Right ventricle myocardium inferior (tissue), 1 donor: ENCODE data around the gene ENAH. TPM values are rescaled to one million over a fixed set of nuclear protein-coding genes. Genes with fewer than 3 reads are reported as not detected.
"Not testable (repeated sequence)": the region's sequence is repeated elsewhere in the genome, so short reads cannot be mapped to it uniquely, and the experiment has no call there.

Source experiments
- ATAC-seq: fragments of 200-7000 bp; cut with Tn5 transposase; one replicate; pipeline ENCODE4 v1.9.1; 2020; ENCODE audit warnings: mild to moderate bottlenecking, moderate library complexity
- DNase-seq: peaks from one replicate; pipeline ENCODE4 v3.0.0; 2021; ENCODE audit errors: missing footprints
- intact Hi-C: fragments of 100-400 bp; cut with DNase I; formaldehyde crosslinking; loops from one replicate; pipeline ENCODE4 v1.11.0; 2022
- total RNA-seq: library from RNA; stranded (reverse); fragmentation: NEBNext Ultra II Directional; extraction: Animal tissue kit (Norgen Biotek cat#: 25700); gene quantifications from one replicate; pipeline ENCODE4 v1.2.1, GENCODE V29; 2021
- donor health status: DM: no; HTN: yes; CAD: no; lungs with severe emphysema.

The ENAH gene
- total RNA-seq, 1 donor from 2014 or later, result 80.0 TPM

DNA sequence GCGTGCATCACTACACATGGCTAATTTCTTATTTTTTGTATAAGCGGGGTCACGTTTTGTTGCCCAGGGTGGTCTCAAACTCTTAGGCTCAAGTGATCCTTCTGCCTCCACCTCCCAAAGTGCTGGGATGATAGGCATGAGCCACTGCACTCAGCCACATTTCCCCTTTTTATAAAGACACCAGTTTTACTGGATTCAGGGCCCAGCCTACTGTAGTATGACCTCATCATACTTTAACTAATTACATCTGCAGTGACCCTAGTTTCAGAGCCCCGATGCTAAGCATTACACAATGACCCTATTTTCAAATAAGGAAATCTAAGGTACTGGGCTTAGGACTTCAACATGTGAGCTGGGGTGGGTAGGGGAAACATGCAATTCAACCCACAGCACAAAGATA, 31.8 kb upstream of the ENAH start:
- ATAC-seq (no peak), DNase-seq (no peak)

DNA sequence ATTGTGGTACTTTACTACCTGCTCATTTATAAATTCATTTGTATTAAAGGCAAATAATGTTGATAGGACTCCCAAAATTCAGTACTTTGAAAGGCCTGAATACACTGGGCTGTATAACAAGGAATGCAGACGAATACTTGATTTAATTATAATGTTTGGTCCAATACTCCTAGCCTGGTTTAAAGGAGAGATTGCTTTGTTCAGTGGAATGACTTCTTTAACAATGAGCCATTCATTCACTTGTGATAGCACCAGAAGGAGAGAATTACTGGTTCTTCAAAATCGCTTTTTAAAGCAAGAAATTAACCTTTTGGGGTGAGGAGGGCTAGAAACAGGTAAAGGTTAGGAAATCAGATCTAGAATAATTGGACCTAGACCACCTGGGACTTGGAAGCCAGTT, 28.3 kb upstream of the ENAH start:
- intact Hi-C loops, result no loop called here
- no peak for ATAC-seq

More for the DNA sequence above, 31.8 kb upstream of the ENAH start:
- intact Hi-C loops, result no loop called here

DNA sequence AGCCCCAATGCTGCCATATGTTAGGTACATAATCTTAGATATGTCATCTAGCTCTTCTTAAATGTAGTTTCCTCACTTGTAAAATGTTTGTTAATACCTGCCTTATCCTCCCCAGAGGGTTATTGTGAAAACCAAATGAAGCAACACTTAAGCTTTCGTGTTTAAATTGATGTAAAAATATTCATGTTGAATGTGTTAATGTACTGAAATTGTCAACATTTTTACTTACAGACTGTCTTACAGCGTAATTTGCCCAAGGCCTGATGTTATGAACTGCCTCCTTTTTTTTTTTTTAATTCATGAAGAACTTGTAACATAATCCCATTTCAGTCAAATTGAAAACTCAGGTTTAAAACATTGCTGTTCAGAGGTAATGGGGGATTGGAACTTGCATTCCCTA, 25.6 kb upstream of the ENAH start:
- no peak for DNase-seq
- no peak for ATAC-seq
- intact Hi-C loops, result no loop called here

More for the DNA sequence above, 28.3 kb upstream of the ENAH start:
- no peak for DNase-seq

DNA sequence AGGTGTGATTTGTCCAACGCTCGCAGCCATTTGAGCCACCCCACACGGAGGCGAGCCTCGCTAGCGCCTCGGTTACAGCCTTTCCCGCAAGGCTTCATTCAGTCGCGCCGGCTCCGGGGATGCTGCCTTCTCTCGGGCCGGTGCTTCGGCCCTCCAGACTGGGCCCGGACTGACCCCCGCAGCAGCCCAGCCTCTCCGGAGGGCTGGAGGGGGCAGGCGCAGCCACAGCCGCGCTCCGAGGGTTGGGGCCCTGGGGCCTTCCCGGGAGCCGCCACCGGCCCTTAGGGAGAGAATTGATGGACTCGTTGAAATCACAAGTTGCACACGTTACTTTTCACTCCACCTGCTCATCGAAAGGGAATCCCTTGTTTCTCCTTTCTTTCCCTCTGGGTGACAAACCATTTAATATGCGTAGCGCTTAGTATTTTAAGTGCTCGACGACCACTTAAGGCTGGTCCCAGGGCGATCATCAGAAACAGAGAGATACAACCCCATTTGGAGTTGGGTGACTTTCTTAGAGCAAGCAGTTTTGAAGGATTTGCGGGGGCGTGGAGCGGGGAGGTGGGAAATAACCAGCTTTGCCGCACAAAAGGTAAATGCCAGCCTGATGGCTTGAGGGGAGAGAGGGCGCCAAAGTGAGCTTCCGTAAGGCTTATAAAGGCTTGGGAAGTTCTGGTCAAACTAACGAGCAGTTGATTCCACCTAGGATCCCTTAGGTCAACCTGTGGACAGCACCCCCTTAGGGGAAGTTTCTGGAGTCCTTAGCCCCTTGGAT, 24.6 kb upstream of the ENAH start:
- DNase-seq (no peak), ATAC-seq (no peak)
- intact Hi-C loops, result no loop called here

DNA sequence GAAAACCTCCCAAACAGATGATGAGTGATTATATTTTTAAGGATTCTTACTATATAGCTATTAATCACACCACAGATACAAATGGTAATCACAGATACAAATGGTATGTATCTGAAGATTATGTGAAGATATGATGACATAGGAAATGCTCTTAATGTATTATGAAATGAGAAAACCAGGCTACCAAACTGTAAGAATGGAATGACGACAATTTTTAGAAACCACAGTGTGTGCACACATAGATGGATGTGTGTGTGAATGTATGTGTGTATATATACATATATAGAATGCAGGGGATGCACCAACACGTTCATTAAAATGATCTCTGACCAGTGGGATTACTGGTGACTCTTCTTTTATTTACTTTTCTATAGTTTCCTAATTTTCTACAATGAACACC, 21.5 kb upstream of the ENAH start:
- DNase-seq (no peak), ATAC-seq (no peak)

DNA sequence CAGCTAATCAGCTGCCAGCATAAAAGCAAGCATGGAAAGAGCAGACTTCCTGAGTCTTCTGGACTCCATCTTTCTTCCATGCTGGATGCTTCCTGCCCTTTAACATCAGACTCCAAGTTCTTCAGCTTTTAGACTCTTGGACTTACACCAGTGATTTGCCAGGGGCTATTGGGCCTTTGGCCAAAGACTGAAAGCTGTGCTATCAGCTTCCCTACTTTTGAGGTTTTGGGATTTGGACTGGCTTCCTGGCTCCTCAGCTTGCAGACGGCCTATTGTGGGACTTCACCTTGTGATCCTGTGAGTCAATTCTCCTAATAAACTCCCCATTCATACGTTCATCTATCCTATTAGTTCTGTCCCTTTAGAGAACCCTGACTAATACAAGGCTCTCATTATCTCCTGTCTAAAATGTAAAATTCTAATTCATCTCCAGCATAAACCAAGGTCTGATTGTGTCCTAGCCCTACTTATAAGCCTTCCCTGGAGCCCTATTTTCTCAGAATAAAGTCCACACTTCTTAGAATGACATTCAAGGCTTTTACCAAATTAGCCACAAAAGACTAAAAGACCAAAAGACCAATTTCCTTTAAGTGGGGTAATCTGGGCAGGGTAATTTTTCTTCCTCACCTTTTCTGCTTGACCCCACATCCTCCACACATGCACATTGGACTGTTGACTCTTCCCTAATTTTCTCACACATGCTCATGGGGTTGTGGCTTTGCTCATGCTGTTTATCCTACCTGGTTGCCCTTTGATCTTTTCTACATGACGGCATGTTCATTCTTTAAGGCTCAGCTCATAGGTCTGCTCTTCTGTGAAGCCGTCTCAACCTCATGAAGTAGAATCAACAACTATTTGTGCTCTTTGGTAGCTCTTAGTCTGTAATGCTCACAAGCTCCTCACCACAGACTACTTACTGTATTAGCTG, 18.1 kb upstream of the ENAH start:
- ATAC-seq, result no peak
- no peak for DNase-seq
- intact Hi-C loops, result no loop called here

More for the DNA sequence above, 21.5 kb upstream of the ENAH start:
- intact Hi-C loops, result no loop called here

DNA sequence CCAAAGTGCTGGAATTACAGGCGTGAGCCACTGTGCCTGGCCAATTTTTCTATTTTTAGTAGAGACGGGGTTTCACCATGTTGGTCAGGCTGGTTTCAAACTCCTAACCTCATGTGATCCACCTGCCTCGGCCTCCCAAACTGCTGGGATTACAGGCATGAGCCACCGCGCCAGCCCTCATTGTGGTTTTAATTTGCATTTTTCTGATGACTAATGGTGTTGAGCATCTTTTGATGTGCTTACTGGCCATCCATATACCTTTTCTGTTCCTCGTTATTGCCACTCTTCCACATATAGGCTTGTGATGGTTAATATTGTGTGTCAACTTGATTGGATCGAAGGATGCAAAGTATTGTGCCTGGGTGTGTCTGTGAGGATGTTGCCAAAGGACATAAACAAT, 17.4 kb upstream of the ENAH start:
- ATAC-seq (no peak), DNase-seq (no peak)
- intact Hi-C loops, result no loop called here

DNA sequence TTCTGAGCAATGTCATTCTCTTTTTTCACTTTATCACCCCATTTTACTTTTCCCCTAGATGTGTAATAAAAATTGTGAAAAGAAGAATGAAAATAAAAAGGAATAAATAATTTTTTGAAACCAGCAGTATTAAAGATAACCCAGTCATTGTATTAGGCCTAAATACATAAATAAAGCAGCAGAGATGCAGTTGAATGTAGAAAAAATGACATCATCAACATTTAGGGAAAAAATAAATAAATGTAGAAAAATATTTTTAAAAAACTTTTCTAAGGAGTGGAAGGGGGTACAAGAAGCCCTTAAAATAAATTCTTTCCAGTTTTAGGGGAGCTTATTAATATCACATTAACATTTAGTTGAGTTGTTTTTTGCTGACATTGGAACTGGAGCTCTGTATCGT, 15.3 kb upstream of the ENAH start:
- ATAC-seq (no peak), DNase-seq (no peak)
- intact Hi-C loops, result no loop called here

DNA sequence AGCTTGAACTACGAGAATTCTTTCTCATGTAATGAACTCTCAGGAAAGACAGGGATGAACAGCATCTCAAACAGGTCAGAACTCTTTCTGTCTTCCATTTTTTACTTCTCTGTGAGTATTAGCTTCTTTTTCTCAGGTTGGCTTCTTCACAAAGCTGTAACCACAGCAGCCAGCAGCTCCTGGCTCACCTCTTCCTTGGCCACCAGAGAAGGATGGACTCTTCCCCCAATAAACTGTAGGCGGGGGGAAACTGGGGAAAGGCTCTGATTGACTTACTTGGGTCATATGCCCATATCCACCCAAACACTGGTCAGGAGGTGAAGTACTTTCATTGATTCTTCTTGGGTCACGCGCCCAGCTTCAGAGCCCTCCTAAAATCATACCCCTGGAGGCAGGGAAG, 14.4 kb upstream of the ENAH start:
- intact Hi-C loops, result no loop called here
- DNase-seq (no peak), ATAC-seq (no peak)

DNA sequence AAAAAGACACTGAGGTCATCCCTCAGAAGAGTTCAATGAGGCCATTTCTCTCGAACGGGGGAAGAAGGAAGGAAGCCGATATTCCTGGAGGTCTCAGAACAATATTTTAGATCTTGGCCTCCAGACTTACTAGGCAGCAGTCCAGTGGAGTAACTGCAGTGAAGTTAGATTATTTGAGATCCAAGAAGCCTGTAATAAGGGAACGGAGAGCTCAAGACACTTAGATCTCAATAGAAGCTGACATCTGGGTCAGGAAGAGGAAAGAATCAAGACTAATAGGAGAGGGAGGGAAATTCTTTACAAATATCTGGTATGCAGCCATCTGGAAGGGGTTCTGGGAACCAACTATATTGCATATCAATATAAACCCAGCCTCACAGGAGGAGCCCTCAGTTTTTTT, 13.6 kb upstream of the ENAH start:
- no peak for DNase-seq
- intact Hi-C loops, result no loop called here
- ATAC-seq, result no peak

DNA sequence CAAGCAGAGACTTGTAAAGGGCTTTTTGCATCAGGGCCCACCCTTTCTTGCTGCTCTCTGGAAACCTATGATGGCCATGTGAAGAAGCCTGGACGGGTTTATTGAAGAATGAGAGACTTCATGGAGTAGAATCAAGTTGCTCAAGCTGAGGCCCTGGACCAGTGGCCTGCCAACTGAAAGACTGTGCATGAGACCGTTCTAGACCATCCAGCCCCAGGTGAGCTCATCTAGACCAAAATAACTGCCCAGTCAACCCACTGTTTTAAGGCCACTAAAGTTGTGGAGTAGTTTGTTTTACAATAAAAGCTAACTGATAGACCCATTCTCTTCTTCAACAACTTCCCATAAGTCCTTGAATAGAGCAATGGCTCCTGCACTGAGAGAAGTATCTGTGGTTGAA, 11.8 kb upstream of the ENAH start:
- ATAC-seq (no peak), DNase-seq (no peak)
- intact Hi-C loops, result no loop called here

DNA sequence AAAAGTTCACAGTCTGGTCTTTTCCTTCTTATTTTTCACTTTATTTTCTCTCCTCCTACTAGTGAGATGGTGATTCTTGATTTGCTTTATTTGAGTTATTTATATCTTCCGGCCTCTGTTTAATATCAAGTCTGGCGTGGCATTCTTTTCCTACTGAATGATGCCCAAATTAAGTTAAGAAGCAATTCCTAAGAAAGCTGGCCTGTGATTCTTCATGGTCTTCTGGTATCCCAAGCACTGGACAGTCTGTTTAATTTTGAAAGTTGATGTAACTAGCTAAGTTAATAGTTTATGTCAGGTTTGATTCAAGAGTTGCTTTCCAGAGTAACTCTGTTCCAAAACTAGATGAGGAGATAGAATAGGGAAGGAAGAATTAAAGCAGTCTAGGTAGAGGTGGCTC, 9.2 kb upstream of the ENAH start:
- intact Hi-C loops, result no loop called here
- DNase-seq (no peak), ATAC-seq (no peak)

DNA sequence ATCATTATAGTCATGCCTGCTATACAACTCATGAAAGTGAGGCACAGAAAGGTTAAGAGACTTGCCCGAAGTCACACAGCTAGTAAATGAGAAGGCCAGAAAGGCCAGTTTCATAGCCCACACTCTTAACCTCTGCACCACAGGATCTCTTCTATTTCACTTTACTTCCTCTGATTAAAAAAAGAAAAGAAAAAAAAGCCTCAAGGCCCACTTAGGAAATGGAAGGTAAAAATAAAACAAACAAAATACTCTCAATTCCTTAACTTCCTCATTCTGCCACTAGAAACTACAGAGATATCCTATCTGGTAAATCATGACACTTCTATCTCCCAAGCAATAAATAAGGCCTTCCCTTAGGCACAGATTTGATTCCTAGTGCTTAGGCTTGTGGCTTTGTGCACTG, 7.6 kb upstream of the ENAH start:
- no peak for ATAC-seq
- no peak for DNase-seq
- intact Hi-C loops, result no loop called here

DNA sequence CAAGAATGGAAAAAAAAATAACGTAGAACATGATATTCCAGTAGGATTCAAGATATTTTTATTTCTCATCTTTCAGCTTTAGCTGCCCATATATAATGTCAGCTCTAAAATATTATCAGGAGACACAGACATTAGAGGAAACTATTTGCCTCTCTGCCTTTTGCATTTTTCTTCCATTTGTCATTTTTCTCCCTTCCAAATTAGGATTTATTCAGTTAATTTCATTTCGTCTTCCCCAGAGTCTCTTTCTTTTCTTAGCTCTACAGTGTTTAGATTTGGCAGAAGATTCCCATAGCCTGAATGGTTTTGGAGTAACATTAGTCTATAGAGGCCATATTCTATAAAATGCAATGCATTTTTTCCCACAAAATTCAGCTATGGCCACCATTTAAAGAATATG, 5.1 kb upstream of the ENAH start:
- DNase-seq, result no peak
- intact Hi-C loops, result loop anchor here (10.0 kb wide), 1 partner anchor 267 kb away; the partner anchor contains the start of gene PYCR2
- ATAC-seq, result no peak

DNA sequence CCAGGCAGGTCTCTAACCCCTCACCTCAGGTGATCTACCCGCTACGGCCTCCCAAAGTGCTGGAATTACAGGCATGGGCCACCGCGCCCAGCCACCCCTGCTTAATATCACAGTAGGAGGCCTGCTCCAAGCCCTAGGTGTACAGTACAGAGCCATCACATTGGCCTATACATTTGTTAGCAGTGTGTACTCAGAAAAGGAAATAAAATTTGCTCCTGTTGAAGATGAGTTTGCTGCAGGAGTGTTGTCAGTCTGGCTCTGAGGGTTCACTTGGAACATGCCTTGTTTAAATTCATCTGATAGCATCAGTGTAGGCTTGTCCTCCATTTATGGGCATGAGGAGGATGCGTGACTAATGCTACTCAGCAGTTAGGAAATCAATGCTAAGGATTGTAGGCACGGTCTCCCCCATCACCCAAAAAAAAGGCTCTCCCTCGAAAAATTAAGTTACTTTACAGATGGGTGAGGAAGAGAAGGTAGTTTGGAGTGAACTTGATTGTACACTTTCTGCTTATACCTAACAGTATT, 4.6 kb upstream of the ENAH start:
- ATAC-seq (no peak), DNase-seq (no peak)
- intact Hi-C loops, result loop anchor here (10.0 kb wide), 1 partner anchor 267 kb away; the partner anchor contains the start of gene PYCR2

DNA sequence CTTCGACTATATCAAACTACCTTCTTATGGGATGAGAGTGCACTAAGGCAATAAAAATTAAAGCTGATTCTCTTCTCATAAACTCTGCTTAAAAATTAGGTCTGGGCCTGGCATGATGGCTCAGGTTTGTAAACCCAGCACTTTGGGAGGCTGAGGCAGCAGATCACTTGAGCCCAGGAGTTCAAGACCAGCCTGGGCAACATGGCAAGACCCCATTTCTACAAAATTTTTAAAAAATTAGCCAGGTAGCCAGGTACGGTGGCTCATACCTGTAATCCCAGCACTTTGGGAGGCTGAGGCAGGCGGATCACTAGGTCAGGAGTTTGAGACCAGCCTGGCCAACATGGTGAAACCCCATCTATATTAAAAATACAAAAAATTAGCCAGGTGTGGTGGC, 3.3 kb upstream of the ENAH start:
- intact Hi-C loops, result loop anchor here (10.0 kb wide), 1 partner anchor 269 kb away; the partner anchor contains the start of gene PYCR2
- ATAC-seq, DNase-seq: not testable (repeated sequence)

DNA sequence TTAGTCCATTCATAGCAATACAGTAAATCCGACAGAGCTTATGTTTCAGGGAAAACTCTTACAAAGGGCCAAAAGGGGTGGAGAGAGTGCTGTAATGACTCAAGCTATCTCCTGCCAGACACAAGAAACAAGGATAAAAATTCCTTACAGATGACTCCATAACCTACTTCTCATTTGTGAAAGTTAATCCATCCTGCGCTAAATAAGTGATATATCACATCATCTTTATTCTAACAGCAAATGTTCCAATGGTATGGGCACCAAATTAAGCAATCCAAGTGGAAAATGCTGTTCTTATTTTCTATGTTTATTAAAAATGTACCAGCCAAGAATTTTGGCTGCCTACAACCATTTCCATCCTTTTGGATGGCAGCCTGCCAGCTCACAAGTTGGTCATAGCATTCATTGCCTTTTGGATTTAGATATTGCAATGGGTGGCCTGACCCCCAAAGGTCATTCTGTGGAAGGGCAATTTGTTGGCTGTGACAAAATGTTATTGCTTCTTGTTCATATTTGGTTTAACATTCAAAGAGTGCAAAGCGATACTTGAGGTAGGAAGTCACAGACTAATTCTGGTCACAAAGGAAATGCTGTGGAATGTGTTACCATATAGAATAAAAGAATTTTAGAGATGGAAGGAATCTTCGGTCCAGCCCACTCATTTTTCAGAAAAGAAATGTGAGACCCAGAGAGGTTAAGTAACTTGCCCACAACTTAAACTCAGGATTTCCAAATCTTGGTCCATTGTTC, 2.8 kb upstream of the ENAH start:
- DNase-seq (peak; percentile 76), ATAC-seq (no peak)
- intact Hi-C loops, result loop anchor here (10.0 kb wide), 1 partner anchor 269 kb away; the partner anchor contains the start of gene PYCR2

DNA sequence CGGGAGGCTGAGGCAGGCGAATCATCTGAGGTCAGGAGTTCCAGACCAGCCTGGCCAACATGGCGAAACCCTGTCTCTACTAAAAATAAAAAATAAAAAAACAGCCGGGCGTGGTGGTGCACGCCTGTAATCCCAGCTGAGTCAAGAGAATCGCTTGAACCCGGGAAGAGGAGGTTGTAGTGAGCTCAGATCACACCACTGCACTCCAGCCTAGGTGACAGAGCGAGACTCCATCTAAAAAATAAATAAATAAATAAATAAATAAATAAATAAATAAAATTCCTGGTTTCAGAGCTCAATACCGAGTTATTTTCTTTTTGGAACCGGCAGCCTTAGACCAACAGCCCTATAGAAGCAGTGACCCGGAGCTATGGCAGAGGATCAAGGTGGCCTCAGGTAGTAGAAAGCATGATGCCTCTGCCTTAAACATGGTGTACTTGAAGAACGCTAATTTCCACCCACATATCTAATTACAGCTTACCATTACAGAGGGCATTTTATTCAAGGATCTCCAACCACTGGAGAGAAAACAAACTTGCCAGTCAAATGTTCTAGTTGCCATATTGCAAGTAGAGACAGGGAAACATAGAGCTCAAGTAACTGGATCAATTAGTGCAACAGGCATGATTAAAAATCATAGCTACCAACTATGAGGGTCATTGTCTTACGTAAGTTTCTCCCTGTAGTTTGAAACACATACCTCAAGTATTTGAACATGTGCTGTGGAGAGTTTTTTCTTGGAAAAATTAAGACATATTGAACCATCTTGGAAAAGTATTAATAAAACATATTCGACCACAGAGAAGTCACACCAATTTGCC, 2.0 kb upstream of the ENAH start:
- intact Hi-C loops, result loop anchor here (5.0 to 10.0 kb wide), 8 partner anchors 42 to 270 kb away; partner anchors contain the start of gene PYCR2
- DNase-seq (no peak), ATAC-seq (no peak)
